Thoracic aorta (tissue), 2 donors: ENCODE data around the gene CEP126. TPM values are rescaled to one million over a fixed set of nuclear protein-coding genes. Genes with fewer than 3 reads are reported as not detected.

Source experiments
- ATAC-seq: fragments of 150-250 bp; one replicate; pipeline ENCODE4 v1.8.0; 2017; ENCODE audit warnings: low read depth; ENCODE audit not compliant: insufficient number of reproducible peaks, low FRiP score
- DNase-seq: peaks from one replicate; pipeline ENCODE4 v3.0.0-alpha.2; 2020; ENCODE audit warnings: low spot score
- H3K27ac ChIP-seq, 2 donors: fragments of 200-600 bp; sonication (generic); 1 replicate in 1 of 2; 2 replicates in 1 of 2; pipeline ENCODE4 v1.5.1; 2016; ENCODE audit warnings: mild to moderate bottlenecking in 2 of 2, moderate library complexity in 2 of 2
- H3K27me3 ChIP-seq: fragments of 200-600 bp; sonication (generic); replicated peaks from 2 replicates; pipeline ENCODE4 v1.6.0; 2016; ENCODE audit warnings: mild to moderate bottlenecking; ENCODE audit not compliant: insufficient read depth
- H3K36me3 ChIP-seq: fragments of 200-600 bp; sonication (generic); one replicate; pipeline ENCODE4 v1.5.1; 2016
- H3K4me1 ChIP-seq, 2 donors: fragments of 200-600 bp; sonication (generic); 1 replicate in 1 of 2; 2 replicates in 1 of 2; pipeline versions ENCODE4 v1.5.1 to v1.6.0; 2016; ENCODE audit warnings: low read depth in 2 of 2, mild to moderate bottlenecking in 1 of 2; ENCODE audit not compliant: control insufficient read depth in 1 of 2
- H3K4me3 ChIP-seq: fragments of 200-600 bp; sonication (generic); 2 replicates; pipeline ENCODE4 v1.5.1; 2016; ENCODE audit warnings: mild to moderate bottlenecking
- H3K9me3 ChIP-seq: fragments of 200-600 bp; sonication (generic); 2 replicates; pipeline ENCODE4 v1.5.1; 2016
- CTCF ChIP-seq: fragments of 200-600 bp; sonication (generic); IDR thresholded peaks from one replicate; pipeline ENCODE4 v1.5.1; 2019; ENCODE audit warnings: antibody characterized with exemption
- total RNA-seq, 2 donors: library from RNA; depleted of rRNA; stranded (reverse); fragments of >200 nt; gene quantifications; one replicate each; pipeline versions ENCODE4 v1.1.0 to v1.2.3, GENCODE V29; 2016

Gene CEP126
- total RNA-seq, 2 donors from 2014 or later, result 11.3 to 13.0 TPM

GRCh38 chr11:101872171-101872882 lies 42.5 kb upstream of the CEP126 start:
- DNase-seq, result no peak

GRCh38 chr11:101880222-101880621 lies 34.6 kb upstream of the CEP126 start:
- no peak for TF ChIP-seq CTCF
- no peaks in the 10 kb centered on the region for H3K36me3 ChIP-seq
- no peak for DNase-seq
- no peak overlapping the region for H3K27ac ChIP-seq
- H3K4me1 ChIP-seq, result no peaks in the 10 kb centered on the region
- H3K27me3 ChIP-seq, result no peaks in the 10 kb centered on the region
- no peak overlapping the region for H3K4me3 ChIP-seq
- no peaks in the 10 kb centered on the region for H3K9me3 ChIP-seq
- no peak for ATAC-seq

More at GRCh38 chr11:101872171-101872882, 42.5 kb upstream of the CEP126 start:
- Histone ChIP-seq H3K9me3 (no peaks in the 10 kb centered on the region), H3K4me1 (no peaks in the 10 kb centered on the region), H3K36me3 (no peaks in the 10 kb centered on the region), H3K4me3 (no peak overlapping the region), H3K27ac (no peak overlapping the region), H3K27me3 (no peaks in the 10 kb centered on the region)
- no peak for TF ChIP-seq CTCF
- no peak for ATAC-seq

- Histone ChIP-seq H3K4me3 (no peak overlapping the region), H3K4me1 (no peaks in the 10 kb centered on the region), H3K27me3 (no peaks in the 10 kb centered on the region), H3K9me3 (no peaks in the 10 kb centered on the region), H3K36me3 (no peaks in the 10 kb centered on the region), H3K27ac (no peak overlapping the region)
- ATAC-seq (no peak), DNase-seq (no peak)
- TF ChIP-seq CTCF, result no peak
Measured at GRCh38 chr11:101881586-101881985, 33.2 kb upstream of the CEP126 start.

- H3K27me3 ChIP-seq, result no peaks in the 10 kb centered on the region
Measured at GRCh38 chr11:101885631-101886030, 29.2 kb upstream of the CEP126 start.

GRCh38 chr11:101889767-101890166 lies 25.0 kb upstream of the CEP126 start:
- Histone ChIP-seq H3K36me3 (no peaks in the 10 kb centered on the region), H3K4me1 (no peaks in the 10 kb centered on the region), H3K9me3 (no peaks in the 10 kb centered on the region), H3K4me3 (no peak overlapping the region), H3K27ac (no peak overlapping the region), H3K27me3 (no peaks in the 10 kb centered on the region)
- DNase-seq, result no peak
- TF ChIP-seq CTCF, result no peak
- no peak for ATAC-seq

More at GRCh38 chr11:101885631-101886030, 29.2 kb upstream of the CEP126 start:
- H3K4me3 ChIP-seq, result no peak overlapping the region
- DNase-seq (no peak), ATAC-seq (no peak)
- no peak overlapping the region for H3K27ac ChIP-seq
- no peak for TF ChIP-seq CTCF
- H3K9me3 ChIP-seq, result no peaks in the 10 kb centered on the region
- no peaks in the 10 kb centered on the region for H3K36me3 ChIP-seq
- no peaks in the 10 kb centered on the region for H3K4me1 ChIP-seq
